ENCODE measurements around the gene TESK1. TPM values are rescaled to one million over a fixed set of nuclear protein-coding genes. Genes with fewer than 3 reads are reported as not detected.

Gene TESK1
- total and polyA plus RNA-seq, 2 of the 4 experiments (the other 2 are of a cell fraction) = 3.4 to 21.0 TPM

DNA sequence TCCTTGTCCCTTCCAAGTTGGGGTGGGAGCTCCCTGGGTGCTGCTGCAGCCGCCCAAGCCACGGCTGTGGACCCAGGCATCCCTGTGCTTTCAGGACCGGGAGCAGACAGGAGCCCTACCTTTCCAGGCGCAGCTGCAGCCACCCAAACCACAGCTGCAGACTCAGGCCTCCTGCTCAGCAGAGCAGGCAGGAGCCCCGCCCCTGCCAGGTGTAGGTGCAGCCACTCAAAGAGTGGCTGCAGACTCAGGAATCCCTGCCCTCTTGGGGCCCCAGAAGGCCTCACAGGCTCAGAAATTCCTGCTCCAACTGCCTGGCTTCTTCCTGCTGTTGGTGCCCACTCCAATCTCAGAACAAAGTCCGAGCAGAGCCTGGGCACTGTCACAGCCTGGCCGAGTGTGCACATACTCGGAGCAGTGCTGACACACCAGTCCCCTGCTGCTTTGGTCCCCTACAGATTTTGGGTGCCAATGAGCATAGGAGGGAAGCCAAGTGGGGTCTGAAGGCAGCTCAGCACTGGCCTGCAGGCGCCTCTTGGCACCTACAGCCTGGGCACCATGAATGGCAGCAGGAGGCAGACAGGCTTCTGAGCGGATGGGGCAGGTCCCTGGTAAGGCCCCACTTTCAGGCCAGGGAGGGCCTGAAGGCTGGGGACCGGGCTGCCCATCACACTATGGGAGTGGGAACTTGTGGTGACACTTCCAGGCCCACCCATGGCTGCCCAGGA, 6.0 kb upstream of the TESK1 start:
- H3K27me3 ChIP-seq (ENCODE audit: control insufficient read depth, insufficient read depth, low read length) = no peaks in the 10 kb centered on the region
- no peaks in the 10 kb centered on the region for H3K9me1 ChIP-seq (ENCODE audit: insufficient read depth, low read length)
- intact Hi-C loops (cut with micrococcal nuclease) (no loop called here), dilution Hi-C loops (cut with HindIII; ENCODE audit: low sequenced_read_pairs, unreplicated experiment) (no loop called here), in situ Hi-C loops (cut with MboI; ENCODE audit: low sequenced_read_pairs) (no loop called here)
- no peak overlapping the region for H2AK5ac ChIP-seq (ENCODE audit: low read depth, low read length)
- no TSS peak for BruUV-seq (replicated peaks)
- no peak overlapping the region for H4K8ac ChIP-seq (ENCODE audit: low read depth in 2 of 2, low read length in 2 of 2)
- no peak overlapping the region for H3K56ac ChIP-seq (ENCODE audit: extremely low read depth, insufficient read depth, low read length)
- H3K36me3 ChIP-seq (ENCODE audit: control insufficient read depth, insufficient read depth, low read length) = no peaks in the 10 kb centered on the region
- H3K23ac ChIP-seq (ENCODE audit: low read depth, low read length) = no peak overlapping the region
- H2AK9ac ChIP-seq (replicated peaks; ENCODE audit: low read depth, low read length, poor library complexity) = no peak overlapping the region
- no peak overlapping the region for H3K27ac ChIP-seq (ENCODE audit: insufficient read depth, low read length)
- TF ChIP-seq POLR2A (IDR thresholded peaks at IDR 0.05; ENCODE audit: low read depth, low read length) (no peak), CHD1 (IDR thresholded peaks at IDR 0.05; ENCODE audit: low read depth, low read length) (no peak), RFX5 (IDR thresholded peaks at IDR 0.05; ENCODE audit: low read depth, low read length) (no peak), MAZ (IDR thresholded peaks at IDR 0.05; ENCODE audit: borderline replicate concordance, low read depth, low read length) (no peak)
- H3K4me1 ChIP-seq (ENCODE audit: control insufficient read depth, insufficient read depth, low read length) = peaks cover 3% of the 10 kb centered on the region; the same call in 1 of the 2 replicates
- ATAC-seq (ENCODE audit: low read depth) (no peak), DNase-seq (no peak)
- no peak overlapping the region for H3K4me3 ChIP-seq (ENCODE audit: insufficient read depth, low read depth, low read length)
- H2BK20ac ChIP-seq (ENCODE audit: low read depth, low read length) = no peak overlapping the region
- H3K9me3 ChIP-seq (ENCODE audit: control insufficient read depth, insufficient read depth, low read length) = peaks cover 3% of the 10 kb centered on the region; the same call in 1 of the 2 replicates
- no peak overlapping the region for H3K4me2 ChIP-seq (ENCODE audit: low read depth, low read length)
- no peaks in the 10 kb centered on the region for H4K20me1 ChIP-seq (ENCODE audit: insufficient read depth, low read length)
- H3K14ac ChIP-seq (replicated peaks; ENCODE audit: low read depth, low read length) = no peak overlapping the region
- no peak overlapping the region for H2AFZ ChIP-seq (replicated peaks; ENCODE audit: low read length, poor library complexity)
- POLR2A ChIA-PET (ENCODE audit: unreplicated experiment) = no interaction called here
- no peak overlapping the region for H3K4ac ChIP-seq (ENCODE audit: low read depth, low read length)
- H4K91ac ChIP-seq (ENCODE audit: insufficient read depth, low read depth, low read length) = no peak overlapping the region
- H2BK15ac ChIP-seq (ENCODE audit: low read depth, low read length) = no peak overlapping the region
- CTCF ChIA-PET = no interaction called here
- no peak overlapping the region for H4K5ac ChIP-seq (ENCODE audit: low read depth, low read length)
- H3K9ac ChIP-seq (ENCODE audit: low read depth, low read length) = no peak overlapping the region
- no peak overlapping the region for H2BK5ac ChIP-seq (ENCODE audit: low read depth, low read length, poor library complexity, severe bottlenecking)
- H3K18ac ChIP-seq (ENCODE audit: low read depth, low read length) = no peak overlapping the region
- no peaks in the 10 kb centered on the region for H3K79me1 ChIP-seq (ENCODE audit: low read depth in 1 of 2, low read length in 2 of 2)
- 70% methylated on average over 2 of the region's 11 CpGs; no CpG with 5 or more reads in 1 of the 2 experiments for WGBS, 2 experiments (ENCODE audit: extremely low coverage in 2 of 2, insufficient read length in 1 of 2)
- H2BK120ac ChIP-seq (ENCODE audit: low read depth, low read length) = no peak overlapping the region

All from IMR-90 (cell line).